ENCODE results near the gene CDK14.
A peak's percentile ranks its signal among the peaks of the same experiment; 100 is the strongest.

The CDK14 gene

DNA sequence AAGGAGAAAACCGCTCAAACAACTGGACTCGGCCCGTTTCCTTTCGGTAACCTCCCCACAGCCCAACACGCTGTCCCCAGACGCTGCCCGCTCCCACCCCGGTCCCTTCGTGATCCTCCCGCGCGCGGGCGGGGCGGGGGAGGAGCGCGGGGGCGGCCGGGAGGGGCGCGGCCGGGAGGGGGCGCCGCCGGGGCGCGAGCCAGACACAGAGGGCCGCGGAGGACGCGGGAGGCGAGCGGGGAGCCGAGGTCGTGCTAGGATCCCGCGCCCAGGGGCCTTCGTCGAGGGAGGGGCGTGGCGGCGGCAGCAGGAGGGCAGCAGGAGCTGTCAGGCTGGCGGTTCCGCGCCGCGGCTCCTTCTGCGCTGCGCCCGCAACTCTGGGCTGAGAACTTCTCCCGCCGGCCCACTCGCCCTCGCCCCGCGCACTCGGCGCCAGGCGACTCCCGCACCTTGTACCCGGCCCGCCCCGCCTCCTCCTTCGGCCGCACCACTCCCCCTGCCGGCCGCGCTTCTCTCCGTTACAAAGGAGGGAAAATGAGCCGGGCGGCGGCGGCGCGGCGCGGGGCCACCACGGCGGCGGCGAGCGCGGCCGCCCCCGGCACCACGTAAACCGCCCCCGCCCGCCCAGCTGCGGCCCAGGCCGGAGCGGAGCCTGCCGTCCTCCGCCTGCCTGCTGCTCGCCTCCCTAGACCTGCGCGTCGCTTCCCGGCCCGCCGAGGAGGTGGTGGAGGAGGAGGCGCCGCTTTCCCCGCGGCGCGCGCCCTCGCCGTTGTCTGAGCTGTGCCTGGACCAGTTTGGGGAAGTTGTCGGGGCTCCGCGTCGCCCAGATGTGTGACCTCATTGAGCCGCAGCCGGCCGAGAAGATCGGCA lies at the start of gene CDK14:
Gene CDK14, plus strand, starts transcription at position 521 of the 870 bp plus-strand sequence. Its CDS starts 307 bp downstream, at position 828.
- peak; percentile 45 for DNase-seq

DNA sequence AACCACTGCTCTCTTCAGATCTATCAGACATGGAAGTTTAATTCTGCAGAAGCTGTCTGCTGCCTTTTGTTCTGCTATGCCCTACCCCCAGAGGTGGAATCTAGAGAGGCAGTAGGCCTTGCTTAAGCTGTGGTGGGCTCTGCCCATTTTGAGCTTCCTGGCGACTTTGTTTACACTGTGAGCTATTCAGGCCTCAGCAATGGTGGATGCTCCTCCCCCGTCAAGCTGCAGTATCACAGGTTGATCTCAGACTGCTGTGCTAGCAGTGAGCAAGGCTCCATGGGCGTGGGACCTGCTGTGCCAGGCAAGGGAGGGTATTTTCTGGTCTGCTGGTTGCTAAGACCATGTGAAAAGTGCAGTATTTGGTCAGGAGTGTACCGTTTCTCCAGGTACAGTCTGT lies 45.1 kb upstream of the CDK14 start:
- no peak for DNase-seq

DNA sequence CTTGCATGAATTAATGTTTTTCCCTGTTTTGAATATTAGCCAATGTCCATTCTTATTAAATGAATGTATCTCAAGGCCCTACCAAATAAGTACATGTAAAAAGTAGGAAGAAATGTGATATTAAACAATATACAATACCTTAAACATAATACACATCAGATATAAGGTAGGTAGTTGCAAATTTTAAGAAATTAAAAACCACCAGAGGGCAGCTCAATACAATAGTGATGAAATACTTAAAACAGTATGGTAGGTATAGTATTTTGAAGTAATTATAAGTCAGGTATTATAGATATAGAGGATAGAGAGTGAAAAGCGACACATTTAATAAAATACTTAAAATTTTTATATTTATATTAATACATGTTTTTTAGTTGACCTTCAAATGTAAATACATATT lies 43.6 kb upstream of the CDK14 start:
- no peak for DNase-seq

- DNase-seq = no peak
Observed at GRCh38 chr7:90560730-90561129, 35.4 kb upstream of the CDK14 start.

GRCh38 chr7:90563286-90563685 lies 32.8 kb upstream of the CDK14 start:
- no peak for DNase-seq

DNA sequence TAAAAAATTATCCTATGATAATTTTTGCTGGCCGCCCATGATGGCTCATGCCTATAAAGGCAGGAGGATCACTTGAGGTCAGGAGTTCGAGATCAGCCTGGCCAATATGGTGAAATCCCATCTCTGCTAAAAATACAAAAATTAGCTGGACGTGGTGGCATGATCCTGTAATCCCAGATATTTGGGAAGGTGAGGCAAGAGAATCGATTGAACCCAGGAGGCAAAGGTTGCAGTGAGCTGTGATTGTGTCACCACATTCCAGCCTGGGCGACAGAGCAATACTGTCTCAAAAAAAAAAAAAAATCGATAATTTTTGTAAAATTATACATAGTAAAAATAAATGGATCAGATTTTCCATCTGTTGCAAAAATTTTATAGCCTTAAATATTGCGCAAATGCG lies 31.7 kb upstream of the CDK14 start:
- no peak for DNase-seq

DNA sequence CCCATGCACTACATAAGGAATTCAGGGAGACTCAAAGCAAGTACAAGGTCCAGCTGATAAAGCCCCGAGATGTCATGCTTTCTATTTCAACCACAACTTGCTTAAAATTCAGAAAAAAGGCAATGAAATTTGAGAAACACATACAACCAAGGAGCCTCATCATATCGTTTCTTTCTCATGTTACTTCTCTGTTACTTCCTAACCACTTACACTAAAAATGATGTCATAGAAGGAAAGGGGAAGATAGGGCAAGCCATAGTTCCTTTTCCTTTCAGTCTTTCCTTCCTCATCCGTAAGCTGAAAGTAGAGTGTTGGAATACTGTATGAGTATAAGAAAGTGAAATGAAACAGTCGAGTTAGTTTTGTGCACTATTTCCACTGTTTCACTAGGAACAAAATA lies 27.9 kb upstream of the CDK14 start:
- DNase-seq = no peak

- DNase-seq = no peak
Observed at GRCh38 chr7:90569368-90569767, 26.8 kb upstream of the CDK14 start.

GRCh38 chr7:90570373-90570959 lies 25.7 kb upstream of the CDK14 start:
- no peak for DNase-seq

GRCh38 chr7:90574146-90574819 lies 21.8 kb upstream of the CDK14 start:
- DNase-seq = no peak

DNA sequence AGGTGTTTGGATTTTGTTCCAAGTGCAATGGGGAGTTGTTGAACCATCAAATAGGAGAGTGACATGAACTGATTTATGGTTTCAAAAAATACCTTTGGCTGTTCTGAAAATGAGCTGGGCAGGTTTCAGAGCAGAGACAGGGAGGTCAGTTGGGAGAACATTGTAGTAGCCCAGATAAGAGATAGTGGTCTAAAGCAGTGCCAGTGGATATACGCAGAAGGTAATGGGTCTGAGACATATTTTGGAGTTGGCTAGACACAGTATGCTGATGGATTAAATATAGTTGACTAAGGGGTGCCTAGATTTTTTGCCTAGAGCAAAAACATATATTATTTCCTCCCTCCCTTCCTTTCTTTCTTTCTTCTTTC lies 21.3 kb upstream of the CDK14 start:
- no peak for DNase-seq

DNA sequence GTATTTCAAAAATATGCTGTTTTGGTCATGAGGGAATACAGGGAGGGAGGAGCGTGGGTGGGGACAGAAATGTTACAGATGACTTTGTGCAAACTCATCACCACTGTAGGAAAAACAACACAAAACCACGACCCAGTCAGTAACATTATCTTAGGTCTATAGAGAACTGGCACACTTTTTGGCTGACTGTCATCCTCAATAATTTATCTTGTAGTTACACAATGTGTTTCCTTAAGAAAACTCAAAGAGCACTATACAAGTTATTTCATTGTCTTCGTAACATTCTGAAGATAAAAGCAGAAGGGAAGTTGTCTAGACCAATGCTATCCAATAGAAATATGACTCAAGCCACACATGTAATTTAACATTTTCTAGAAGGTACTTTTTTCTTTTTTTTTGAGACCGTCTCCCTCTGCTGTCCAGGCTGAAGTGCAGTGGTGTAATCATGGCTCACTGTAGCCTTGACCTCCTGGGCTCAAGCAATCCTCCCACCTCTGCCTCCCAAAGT lies 16.9 kb upstream of the CDK14 start:
- no peak for DNase-seq

DNA sequence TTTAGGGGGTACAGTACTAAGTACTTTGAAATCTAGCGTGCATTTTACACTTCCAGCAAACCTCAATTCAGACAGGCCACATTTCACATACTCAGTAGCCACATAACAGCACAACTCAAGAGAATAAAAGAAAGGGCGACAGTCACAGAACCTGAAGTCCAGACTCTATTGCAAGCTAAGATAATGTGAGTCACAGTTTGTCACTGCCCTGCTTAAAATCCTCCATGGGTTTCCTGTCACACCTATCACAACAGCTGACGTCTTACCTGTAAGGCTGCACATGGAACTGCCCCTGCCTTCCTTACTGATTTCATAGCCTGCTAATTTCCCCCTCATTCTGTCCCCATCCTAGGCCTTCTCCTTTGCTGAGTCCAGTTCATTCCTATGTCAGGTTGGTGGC lies 16.1 kb upstream of the CDK14 start:
- DNase-seq = no peak

- DNase-seq = no peak
Observed at GRCh38 chr7:90582164-90582563, 14.0 kb upstream of the CDK14 start.

GRCh38 chr7:90584378-90584777 lies 11.7 kb upstream of the CDK14 start:
- no peak for DNase-seq

GRCh38 chr7:90586091-90586490 lies 10.0 kb upstream of the CDK14 start:
- DNase-seq = no peak

- DNase-seq = no peak
Observed at GRCh38 chr7:90587766-90588165, 8.4 kb upstream of the CDK14 start.

DNA sequence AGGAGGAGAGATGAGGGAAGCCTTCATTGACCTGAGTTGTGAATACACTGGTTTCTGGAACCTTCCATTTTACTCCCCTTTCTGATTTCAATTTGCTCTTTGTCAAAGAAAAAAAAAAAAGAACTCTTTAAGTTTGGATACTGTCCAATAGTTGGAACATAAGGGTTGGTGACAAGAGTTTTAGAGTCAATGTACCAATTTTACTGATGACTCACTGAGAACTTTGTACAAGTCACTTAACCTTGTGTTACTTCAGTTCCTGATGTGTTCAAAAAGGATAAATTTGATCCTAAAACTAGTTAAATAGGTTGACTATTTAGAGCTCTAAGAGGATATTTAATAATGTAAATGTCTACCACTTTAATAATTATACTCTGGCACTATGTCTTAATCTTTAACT lies 4.1 kb upstream of the CDK14 start:
- no peak for DNase-seq

DNA sequence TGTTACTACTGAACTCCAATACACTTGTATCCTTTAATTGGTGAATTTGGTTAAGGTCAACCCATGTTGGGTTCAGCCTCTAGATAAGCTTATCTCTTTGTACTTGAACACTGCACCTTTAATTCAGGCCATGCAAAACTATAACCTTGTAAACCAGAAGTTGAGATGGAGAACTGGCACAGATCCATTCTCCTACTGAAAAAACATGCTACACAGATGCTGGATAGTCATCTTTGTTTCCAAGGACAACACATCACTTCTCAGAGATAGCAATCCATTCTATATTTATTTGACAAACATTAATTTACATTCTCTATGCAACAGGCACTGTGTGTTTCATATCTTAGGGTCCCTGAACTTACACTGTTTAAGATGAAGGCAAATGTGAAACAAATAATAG lies 2.9 kb upstream of the CDK14 start:
- no peak for DNase-seq

DNA sequence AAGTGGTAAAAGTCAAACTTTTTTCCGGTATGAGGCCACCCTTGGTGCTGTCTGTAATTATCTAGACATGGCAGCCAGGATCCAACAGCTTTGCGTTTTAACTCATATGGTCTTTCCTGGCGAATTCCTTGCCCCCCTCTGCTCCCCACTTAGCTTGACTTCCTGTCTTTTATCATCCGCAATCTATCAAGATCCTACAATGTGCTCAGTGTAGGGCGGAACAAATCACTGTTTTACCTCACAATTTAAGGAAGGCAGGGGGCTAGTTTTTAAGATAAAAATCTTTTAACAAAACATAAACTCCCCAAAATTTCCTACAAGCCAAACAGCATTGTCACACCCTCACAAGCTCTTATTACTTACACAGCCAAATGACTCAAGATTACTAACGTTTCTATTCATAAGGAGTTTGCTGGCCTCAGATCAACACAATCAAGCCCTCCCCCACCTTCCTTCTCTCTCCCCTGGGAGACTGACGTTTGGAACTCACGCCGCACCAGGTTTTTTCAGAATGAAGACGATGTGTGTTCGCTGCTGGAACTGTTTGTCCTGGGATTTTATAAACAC lies 1.3 kb upstream of the CDK14 start:
- no peak for DNase-seq

- no peak for DNase-seq
Observed at GRCh38 chr7:90595342-90595800, 750 bp upstream of the CDK14 start.

DNA sequence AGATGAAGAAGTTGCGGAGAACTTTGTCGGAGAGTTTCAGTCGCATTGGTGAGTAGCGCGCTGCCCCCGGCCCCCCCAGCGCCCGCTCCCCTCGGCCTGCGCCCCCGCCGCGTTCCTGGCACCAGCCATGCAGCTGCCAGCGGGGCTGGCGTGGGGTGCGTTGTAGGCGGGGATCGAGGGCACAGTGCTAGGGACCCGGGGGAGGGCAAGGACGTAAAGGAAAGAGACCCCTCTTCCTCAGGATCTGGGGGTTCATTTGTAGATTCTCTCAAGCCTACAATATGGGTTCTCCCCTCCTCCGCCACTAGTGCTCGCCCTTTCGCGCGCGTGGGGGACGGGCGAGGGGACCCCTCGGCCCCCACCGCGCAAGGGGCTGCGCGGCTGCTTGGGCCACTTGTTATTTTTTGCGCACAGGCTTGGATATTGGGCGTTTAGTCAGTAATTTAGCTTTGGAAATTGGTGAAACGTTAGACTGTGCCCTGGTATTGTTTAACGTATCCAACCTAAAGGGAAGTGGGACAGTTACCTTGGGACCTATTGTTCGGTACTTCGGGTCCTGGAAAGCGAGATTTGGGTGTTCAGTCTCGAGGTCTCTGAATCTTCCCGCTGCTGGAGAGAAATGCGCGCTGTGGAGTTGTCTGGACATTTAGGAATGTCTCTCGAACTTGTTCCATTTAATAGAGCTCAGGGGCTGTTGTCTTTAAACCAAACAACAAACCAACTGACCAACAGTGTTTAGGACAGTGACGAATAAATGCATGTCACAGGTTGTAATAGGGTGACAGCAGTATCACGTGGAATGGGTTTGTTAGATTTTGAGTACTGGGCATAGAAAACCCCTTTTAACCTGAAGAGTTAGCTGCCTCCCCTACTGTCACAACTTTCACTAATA lies 796 bp downstream of the CDK14 start:
- no peak for DNase-seq

All from activated CD4-positive, alpha-beta T cell treated with anti-CD3 and anti-CD28 coated beads, Interleukin-2, amount 50 U/mL, for 16 hours (primary cell).